ENCODE data around the gene PLAA. TPM values are rescaled to one million over a fixed set of nuclear protein-coding genes. Genes with fewer than 3 reads are reported as not detected.

Gene PLAA
- total RNA-seq, 1 experiment from 2014 or later, result 28.1 TPM

- no peaks in the 10 kb centered on the region for H3K4me1 Mint-ChIP-seq (ENCODE audit: low read depth, unreplicated experiment)
- H3K27me3 Mint-ChIP-seq (ENCODE audit: unreplicated experiment), result no peaks in the 10 kb centered on the region
- no peak overlapping the region for H3K27ac Mint-ChIP-seq (ENCODE audit: unreplicated experiment)
- CTCF ChIA-PET, result no interaction called here
- DNase-seq, result no peak
- BruUV-seq (replicated peaks), result no TSS peak
- peaks cover 6% of the 10 kb centered on the region for H3K36me3 Mint-ChIP-seq (ENCODE audit: insufficient read depth, unreplicated experiment)
- TF ChIP-seq CTCF (IDR thresholded peaks at IDR 0.05; ENCODE audit: unreplicated experiment), result no peak
- H3K4me3 Mint-ChIP-seq (ENCODE audit: low read depth, unreplicated experiment), result no peak overlapping the region
- intact Hi-C loops (cut with micrococcal nuclease; ENCODE audit: unreplicated experiment), result no loop called here
- H3K9me3 Mint-ChIP-seq (ENCODE audit: low read depth, unreplicated experiment), result no peaks in the 10 kb centered on the region
These were observed 33.8 kb downstream of the PLAA start for GRCh38 chr9:26913138-26913668.

GRCh38 chr9:26904671-26905070 lies 42.4 kb downstream of the PLAA start:
- CTCF ChIA-PET, result no interaction called here
- no peak overlapping the region for H3K27ac Mint-ChIP-seq (ENCODE audit: unreplicated experiment)
- H3K36me3 Mint-ChIP-seq (ENCODE audit: insufficient read depth, unreplicated experiment), result peaks cover 4% of the 10 kb centered on the region
- no TSS peak for BruUV-seq (replicated peaks)
- DNase-seq, result no peak
- H3K4me3 Mint-ChIP-seq (ENCODE audit: low read depth, unreplicated experiment), result no peak overlapping the region
- no peaks in the 10 kb centered on the region for H3K27me3 Mint-ChIP-seq (ENCODE audit: unreplicated experiment)
- no peak for TF ChIP-seq CTCF (IDR thresholded peaks at IDR 0.05; ENCODE audit: unreplicated experiment)
- intact Hi-C loops (cut with micrococcal nuclease; ENCODE audit: unreplicated experiment), result no loop called here
- H3K9me3 Mint-ChIP-seq (ENCODE audit: low read depth, unreplicated experiment), result no peaks in the 10 kb centered on the region
- no peaks in the 10 kb centered on the region for H3K4me1 Mint-ChIP-seq (ENCODE audit: low read depth, unreplicated experiment)

GRCh38 chr9:26904070-26904469 lies 43.0 kb downstream of the PLAA start:
- no peaks in the 10 kb centered on the region for H3K4me1 Mint-ChIP-seq (ENCODE audit: low read depth, unreplicated experiment)
- H3K4me3 Mint-ChIP-seq (ENCODE audit: low read depth, unreplicated experiment), result no peak overlapping the region
- no peak for TF ChIP-seq CTCF (IDR thresholded peaks at IDR 0.05; ENCODE audit: unreplicated experiment)
- peaks cover 4% of the 10 kb centered on the region for H3K36me3 Mint-ChIP-seq (ENCODE audit: insufficient read depth, unreplicated experiment)
- intact Hi-C loops (cut with micrococcal nuclease; ENCODE audit: unreplicated experiment), result no loop called here
- H3K9me3 Mint-ChIP-seq (ENCODE audit: low read depth, unreplicated experiment), result no peaks in the 10 kb centered on the region
- no peak overlapping the region for H3K27ac Mint-ChIP-seq (ENCODE audit: unreplicated experiment)
- BruUV-seq (replicated peaks), result no TSS peak
- DNase-seq, result no peak
- H3K27me3 Mint-ChIP-seq (ENCODE audit: unreplicated experiment), result no peaks in the 10 kb centered on the region
- CTCF ChIA-PET, result no interaction called here

GRCh38 chr9:26893030-26893676 lies 53.9 kb downstream of the PLAA start:
- Mint-ChIP-seq H3K9me3 (ENCODE audit: low read depth, unreplicated experiment) (peaks cover 2% of the 10 kb centered on the region), H3K4me3 (ENCODE audit: low read depth, unreplicated experiment) (peak overlapping the region; percentile 100), H3K4me1 (ENCODE audit: low read depth, unreplicated experiment) (peaks cover 5% of the 10 kb centered on the region), H3K36me3 (ENCODE audit: insufficient read depth, unreplicated experiment) (peaks cover 27% of the 10 kb centered on the region), H3K27me3 (ENCODE audit: unreplicated experiment) (no peaks in the 10 kb centered on the region), H3K27ac (ENCODE audit: unreplicated experiment) (peak overlapping the region; percentile 100)
- BruUV-seq (replicated peaks), result TSS peak; percentile 97
- no peak for TF ChIP-seq CTCF (IDR thresholded peaks at IDR 0.05; ENCODE audit: unreplicated experiment)
- no peak for DNase-seq
- intact Hi-C loops (cut with micrococcal nuclease; ENCODE audit: unreplicated experiment), result no loop called here
- CTCF ChIA-PET, result no interaction called here

Measured in Calu3 (cell line).